Measurements from ENCODE around the gene SLC9A7. TPM values are rescaled to one million over a fixed set of nuclear protein-coding genes. Genes with fewer than 3 reads are reported as not detected.

The SLC9A7 gene
- polyA plus RNA-seq, 6 donors from 2014 or later: 13.5 to 60.6 (median 42.5) TPM

GRCh38 chrX:46770000-46770816 lies 11.3 kb upstream of the SLC9A7 start:
- Mint-ChIP-seq H3K9me3 (peaks cover 0 to 2% (median 0%) of the 10 kb centered on the region in 7 donors), H3K27ac (no peak overlapping the region), H3K27me3 (peaks cover 0 to 5% (median 0%) of the 10 kb centered on the region in 3 donors), H3K4me1 (no peaks in the 10 kb centered on the region), H3K4me3 (no peak overlapping the region), H3K36me3 (no peaks in the 10 kb centered on the region)
- ATAC-seq (ENCODE audit: low read depth in 2 of 2): no peak
- DNase-seq: no peak

- Mint-ChIP-seq H3K9me3 (peaks cover 0 to 14% (median 7%) of the 10 kb centered on the region in 7 donors), H3K36me3 (peaks cover 0 to 8% of the 10 kb centered on the region in 2 donors), H3K27ac (no peak overlapping the region), H3K4me1 (peaks cover 5 to 11% (median 9%) of the 10 kb centered on the region in 3 donors), H3K4me3 (no peak overlapping the region), H3K27me3 (no peaks in the 10 kb centered on the region)
- ATAC-seq (ENCODE audit: low read depth in 2 of 2): no peak
- no peak for DNase-seq
These were observed 4.0 kb upstream of the SLC9A7 start for GRCh38 chrX:46762963-46763362.

- ATAC-seq (ENCODE audit: low read depth in 2 of 2) (peak; percentile 1 to 3), DNase-seq (no peak)
- Mint-ChIP-seq H3K4me1 (peaks cover 19 to 38% (median 23%) of the 10 kb centered on the region in 3 donors), H3K27me3 (no peaks in the 10 kb centered on the region), H3K36me3 (peaks cover 0 to 8% of the 10 kb centered on the region in 2 donors), H3K9me3 (peaks cover 0 to 14% (median 7%) of the 10 kb centered on the region in 7 donors), H3K4me3 (peak overlapping the region; percentile 85 to 97 (median 89)), H3K27ac (peak overlapping the region in 5 of 6 donors; percentile 84 to 91 (median 89))
These were observed 692 bp upstream of the SLC9A7 start for GRCh38 chrX:46759645-46759974.

- peaks cover 0 to 8% of the 10 kb centered on the region in 2 donors for H3K36me3 Mint-ChIP-seq
- peak overlapping the region; percentile 96 to 99 (median 97) for H3K4me3 Mint-ChIP-seq
- no peaks in the 10 kb centered on the region for H3K27me3 Mint-ChIP-seq
- DNase-seq: peak; percentile 16
- H3K27ac Mint-ChIP-seq: peak overlapping the region in 5 of 6 donors; percentile 89 to 96 (median 94)
- peaks cover 0 to 12% (median under 1%) of the 10 kb centered on the region in 7 donors for H3K9me3 Mint-ChIP-seq
- H3K4me1 Mint-ChIP-seq: peaks cover 22 to 50% (median 25%) of the 10 kb centered on the region in 3 donors
- peak; percentile 18 to 20 for ATAC-seq (ENCODE audit: low read depth in 2 of 2)
These were observed 559 bp downstream of the SLC9A7 start for GRCh38 chrX:46758163-46758955.

- peak overlapping the region; percentile 96 to 99 (median 97) for H3K4me3 Mint-ChIP-seq
- ATAC-seq (ENCODE audit: low read depth in 2 of 2) (no peak), DNase-seq (no peak)
- H3K27me3 Mint-ChIP-seq: no peaks in the 10 kb centered on the region
- H3K36me3 Mint-ChIP-seq: peaks cover 0 to under 1% of the 10 kb centered on the region in 2 donors
- H3K4me1 Mint-ChIP-seq: peaks cover 22 to 53% (median 26%) of the 10 kb centered on the region in 3 donors
- H3K9me3 Mint-ChIP-seq: peaks cover 0 to 9% (median 0%) of the 10 kb centered on the region in 7 donors
- peak overlapping the region; percentile 49 to 96 (median 94) for H3K27ac Mint-ChIP-seq
These were observed 1.3 kb downstream of the SLC9A7 start for GRCh38 chrX:46757593-46757992.

GRCh38 chrX:46757052-46757451 lies 1.9 kb downstream of the SLC9A7 start:
- Mint-ChIP-seq H3K4me3 (peak overlapping the region; percentile 96 to 99 (median 97)), H3K4me1 (peaks cover 28 to 58% (median 31%) of the 10 kb centered on the region in 3 donors), H3K36me3 (no peaks in the 10 kb centered on the region), H3K27me3 (no peaks in the 10 kb centered on the region), H3K9me3 (peaks cover 0 to 5% (median 0%) of the 10 kb centered on the region in 7 donors), H3K27ac (peak overlapping the region in 4 of 6 donors; percentile 80 to 93 (median 90))
- DNase-seq: no peak
- ATAC-seq (ENCODE audit: low read depth in 2 of 2): no peak

GRCh38 chrX:46755671-46756070 lies 3.2 kb downstream of the SLC9A7 start:
- Mint-ChIP-seq H3K27ac (peak overlapping the region in 5 of 6 donors; percentile 26 to 89 (median 85)), H3K36me3 (no peaks in the 10 kb centered on the region), H3K4me1 (peaks cover 36 to 70% (median 40%) of the 10 kb centered on the region in 3 donors), H3K27me3 (no peaks in the 10 kb centered on the region), H3K9me3 (peaks cover 0 to 2% (median 0%) of the 10 kb centered on the region in 7 donors), H3K4me3 (peak overlapping the region; percentile 41 to 99 (median 96))
- ATAC-seq (ENCODE audit: low read depth in 2 of 2) (no peak), DNase-seq (no peak)

- H3K4me3 Mint-ChIP-seq: peak overlapping the region; percentile 79 to 97 (median 89)
These were observed 4.3 kb downstream of the SLC9A7 start for GRCh38 chrX:46754586-46755061.

GRCh38 chrX:46754036-46754435 lies 4.9 kb downstream of the SLC9A7 start:
- no peak for ATAC-seq (ENCODE audit: low read depth in 2 of 2)
- no peaks in the 10 kb centered on the region for H3K36me3 Mint-ChIP-seq
- H3K27ac Mint-ChIP-seq: peak overlapping the region in 5 of 6 donors; percentile 85 to 93 (median 89)
- peaks cover 40 to 71% (median 40%) of the 10 kb centered on the region in 3 donors for H3K4me1 Mint-ChIP-seq
- H3K27me3 Mint-ChIP-seq: no peaks in the 10 kb centered on the region
- no peak for DNase-seq
- H3K4me3 Mint-ChIP-seq: peak overlapping the region; percentile 79 to 97 (median 86)
- H3K9me3 Mint-ChIP-seq: peaks cover 0 to 2% (median 0%) of the 10 kb centered on the region in 7 donors

More at GRCh38 chrX:46754586-46755061, 4.3 kb downstream of the SLC9A7 start:
- Mint-ChIP-seq H3K27ac (peak overlapping the region; percentile 85 to 93 (median 88)), H3K4me1 (peaks cover 36 to 69% (median 37%) of the 10 kb centered on the region in 3 donors), H3K9me3 (peaks cover 0 to 2% (median 0%) of the 10 kb centered on the region in 7 donors), H3K27me3 (no peaks in the 10 kb centered on the region), H3K36me3 (no peaks in the 10 kb centered on the region)
- peak; percentile 69 for DNase-seq
- ATAC-seq (ENCODE audit: low read depth in 2 of 2): peak; percentile 52 to 56

GRCh38 chrX:46750889-46751288 lies 8.0 kb downstream of the SLC9A7 start:
- Mint-ChIP-seq H3K36me3 (peaks cover 6 to 11% of the 10 kb centered on the region in 2 donors), H3K4me3 (peak overlapping the region in 6 of 8 donors; percentile 26 to 75 (median 51)), H3K4me1 (peaks cover 29 to 72% (median 56%) of the 10 kb centered on the region in 3 donors), H3K27ac (peak overlapping the region in 3 of 6 donors; percentile 22 to 58 (median 44)), H3K27me3 (no peaks in the 10 kb centered on the region), H3K9me3 (peaks cover 0 to 9% (median 0%) of the 10 kb centered on the region in 7 donors)
- ATAC-seq (ENCODE audit: low read depth in 2 of 2) (no peak), DNase-seq (no peak)

GRCh38 chrX:46744009-46744408 lies 14.9 kb downstream of the SLC9A7 start:
- peak overlapping the region in 5 of 8 donors; percentile 28 to 74 (median 42) for H3K4me3 Mint-ChIP-seq

GRCh38 chrX:46743046-46743445 lies 15.9 kb downstream of the SLC9A7 start:
- Mint-ChIP-seq H3K4me1 (peaks cover 24 to 49% (median 49%) of the 10 kb centered on the region in 3 donors), H3K36me3 (peaks cover 6 to 7% of the 10 kb centered on the region in 2 donors), H3K27ac (peak overlapping the region in 3 of 6 donors; percentile 5 to 72 (median 13)), H3K27me3 (no peaks in the 10 kb centered on the region), H3K4me3 (peak overlapping the region in 6 of 8 donors; percentile 12 to 51 (median 41)), H3K9me3 (peaks cover 0 to 15% (median 2%) of the 10 kb centered on the region in 7 donors)
- DNase-seq (no peak), ATAC-seq (ENCODE audit: low read depth in 2 of 2) (no peak)

More at GRCh38 chrX:46744009-46744408, 14.9 kb downstream of the SLC9A7 start:
- DNase-seq: no peak
- Mint-ChIP-seq H3K4me1 (peaks cover 28 to 58% (median 54%) of the 10 kb centered on the region in 3 donors), H3K27ac (peak overlapping the region in 4 of 6 donors; percentile 5 to 69 (median 32)), H3K36me3 (peaks cover 6 to 11% of the 10 kb centered on the region in 2 donors), H3K27me3 (no peaks in the 10 kb centered on the region), H3K9me3 (peaks cover 0 to 15% (median 2%) of the 10 kb centered on the region in 7 donors)
- no peak for ATAC-seq (ENCODE audit: low read depth in 2 of 2)

Measured in naive B cell (primary cell).